ENCODE data around the gene ARHGEF38. TPM values are rescaled to one million over a fixed set of nuclear protein-coding genes. Genes with fewer than 3 reads are reported as not detected.
A peak's percentile ranks its signal among the peaks of the same experiment; 100 is the strongest.
"Not testable (repeated sequence)": the region's sequence is repeated elsewhere in the genome, so short reads cannot be mapped to it uniquely, and the experiment has no call there.

Gene ARHGEF38
- total and polyA plus RNA-seq, 4 donors = 0.11 to 1.3 (median 0.40) TPM; not detected in 1

GRCh38 chr4:105599932-105600655, 47.7 kb downstream of the ARHGEF38 start:
- 40% methylated on average over 1 of the region's 3 CpGs for WGBS (ENCODE audit: insufficient coverage)
- H3K4me1 ChIP-seq (ENCODE audit: control insufficient read depth, insufficient read depth, low read length) = no peaks in the 10 kb centered on the region
- no peaks in the 10 kb centered on the region for H3K27me3 ChIP-seq (ENCODE audit: control insufficient read depth, insufficient read depth, low read length)
- H3K4me3 ChIP-seq (ENCODE audit: low read depth, low read length) = no peak overlapping the region
- DNase-seq (ENCODE audit: low read depth in 4 of 6, low spot score in 6 of 6) = peak in 2 of 6 donors; percentile 13 to 31
- no peak overlapping the region for H3K27ac ChIP-seq (ENCODE audit: low read depth, low read length)
- no peaks in the 10 kb centered on the region for H3K9me3 ChIP-seq (ENCODE audit: control insufficient read depth, insufficient read depth, low read length)
- no peaks in the 10 kb centered on the region for H3K36me3 ChIP-seq (ENCODE audit: control insufficient read depth, insufficient read depth, low read length)

GRCh38 chr4:105600951-105601350, 48.5 kb downstream of the ARHGEF38 start:
- WGBS (ENCODE audit: insufficient coverage) = no CpG with 5 or more reads among the region's 1 CpG
- Histone ChIP-seq H3K4me3 (ENCODE audit: low read depth, low read length) (no peak overlapping the region), H3K27me3 (ENCODE audit: control insufficient read depth, insufficient read depth, low read length) (no peaks in the 10 kb centered on the region), H3K4me1 (ENCODE audit: control insufficient read depth, insufficient read depth, low read length) (no peaks in the 10 kb centered on the region), H3K9me3 (ENCODE audit: control insufficient read depth, insufficient read depth, low read length) (no peaks in the 10 kb centered on the region), H3K36me3 (ENCODE audit: control insufficient read depth, insufficient read depth, low read length) (no peaks in the 10 kb centered on the region), H3K27ac (ENCODE audit: low read depth, low read length) (no peak overlapping the region)
- DNase-seq (ENCODE audit: low read depth in 4 of 6, low spot score in 6 of 6) = no peak

- WGBS (ENCODE audit: insufficient coverage) = no CpG with 5 or more reads among the region's 1 CpG
- Histone ChIP-seq H3K4me3 (ENCODE audit: low read depth, low read length) (no peak overlapping the region), H3K27ac (ENCODE audit: low read depth, low read length) (no peak overlapping the region), H3K27me3 (ENCODE audit: control insufficient read depth, insufficient read depth, low read length) (no peaks in the 10 kb centered on the region), H3K4me1 (ENCODE audit: control insufficient read depth, insufficient read depth, low read length) (no peaks in the 10 kb centered on the region), H3K36me3 (ENCODE audit: control insufficient read depth, insufficient read depth, low read length) (no peaks in the 10 kb centered on the region), H3K9me3 (ENCODE audit: control insufficient read depth, insufficient read depth, low read length) (no peaks in the 10 kb centered on the region)
- DNase-seq (ENCODE audit: low read depth in 4 of 6, low spot score in 6 of 6) = no peak
Measured at GRCh38 chr4:105601406-105601805, 49.0 kb downstream of the ARHGEF38 start.

DNA sequence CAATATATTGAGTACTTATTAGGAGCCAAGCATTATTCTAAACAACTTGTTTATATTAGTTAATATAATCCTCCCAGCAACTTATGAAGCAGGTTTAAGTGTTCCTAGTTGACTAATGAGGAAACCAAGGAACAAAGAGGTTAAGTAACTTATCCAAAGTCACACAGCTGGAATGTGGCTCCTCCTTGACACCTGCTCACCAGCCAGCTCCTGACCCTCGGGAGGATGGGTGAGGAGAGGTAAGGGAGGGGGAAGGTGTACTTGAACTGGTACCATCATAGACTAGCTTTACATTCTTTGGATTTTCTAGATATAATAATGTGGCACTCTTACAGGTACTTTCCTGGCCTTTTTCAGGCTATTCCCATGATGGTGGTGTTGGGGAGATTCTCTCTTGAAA, 50.7 kb downstream of the ARHGEF38 start:
- no peaks in the 10 kb centered on the region for H3K4me1 ChIP-seq (ENCODE audit: control insufficient read depth, insufficient read depth, low read length)
- no peaks in the 10 kb centered on the region for H3K36me3 ChIP-seq (ENCODE audit: control insufficient read depth, insufficient read depth, low read length)
- H3K9me3 ChIP-seq (ENCODE audit: control insufficient read depth, insufficient read depth, low read length) = no peaks in the 10 kb centered on the region
- no peak overlapping the region for H3K4me3 ChIP-seq (ENCODE audit: low read depth, low read length)
- H3K27me3 ChIP-seq (ENCODE audit: control insufficient read depth, insufficient read depth, low read length) = no peaks in the 10 kb centered on the region
- no CpG with 5 or more reads among the region's 1 CpG for WGBS (ENCODE audit: insufficient coverage)
- H3K27ac ChIP-seq (ENCODE audit: low read depth, low read length) = no peak overlapping the region
- no peak for DNase-seq (ENCODE audit: low read depth in 4 of 6, low spot score in 6 of 6)

- Histone ChIP-seq H3K4me1 (ENCODE audit: control insufficient read depth, insufficient read depth, low read length) (no peaks in the 10 kb centered on the region), H3K36me3 (ENCODE audit: control insufficient read depth, insufficient read depth, low read length) (no peaks in the 10 kb centered on the region), H3K27ac (ENCODE audit: low read depth, low read length) (no peak overlapping the region), H3K9me3 (ENCODE audit: control insufficient read depth, insufficient read depth, low read length) (peaks cover 4% of the 10 kb centered on the region), H3K4me3 (ENCODE audit: low read depth, low read length) (no peak overlapping the region), H3K27me3 (ENCODE audit: control insufficient read depth, insufficient read depth, low read length) (no peaks in the 10 kb centered on the region)
- 17% methylated on average over 1 of the region's 1 CpG for WGBS (ENCODE audit: insufficient coverage)
- peak in 2 of 6 donors; percentile 63 to 74 for DNase-seq (ENCODE audit: low read depth in 4 of 6, low spot score in 6 of 6)
Measured at GRCh38 chr4:105605493-105605892, 53.1 kb downstream of the ARHGEF38 start.

DNA sequence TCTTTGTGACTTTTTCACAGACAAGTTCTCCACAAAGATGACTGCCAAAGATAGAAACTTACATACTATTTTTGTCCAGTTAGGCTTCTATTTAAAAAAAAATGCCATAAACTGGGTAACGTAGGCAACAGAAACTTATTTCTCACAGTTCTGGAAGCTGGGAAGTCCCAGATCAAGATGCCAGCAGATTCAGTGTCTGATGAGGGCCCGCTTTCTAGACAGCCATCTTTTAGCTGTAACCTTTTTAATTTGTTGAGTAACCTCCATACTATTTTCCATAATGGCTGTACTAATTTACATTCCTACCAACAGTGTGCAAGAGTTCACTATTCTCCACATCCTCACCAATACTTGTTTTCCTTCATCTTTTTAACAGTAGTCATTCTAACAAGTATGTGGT, 55.5 kb downstream of the ARHGEF38 start:
- Histone ChIP-seq H3K4me1 (ENCODE audit: control insufficient read depth, insufficient read depth, low read length) (no peaks in the 10 kb centered on the region), H3K36me3 (ENCODE audit: control insufficient read depth, insufficient read depth, low read length) (no peaks in the 10 kb centered on the region), H3K27ac (ENCODE audit: low read depth, low read length) (no peak overlapping the region), H3K27me3 (ENCODE audit: control insufficient read depth, insufficient read depth, low read length) (no peaks in the 10 kb centered on the region), H3K9me3 (ENCODE audit: control insufficient read depth, insufficient read depth, low read length) (peaks cover 4% of the 10 kb centered on the region), H3K4me3 (ENCODE audit: low read depth, low read length) (no peak overlapping the region)
- DNase-seq (ENCODE audit: low read depth in 4 of 6, low spot score in 6 of 6) = no peak
- 93% methylated on average over 2 of the region's 2 CpGs for WGBS (ENCODE audit: insufficient coverage)

DNA sequence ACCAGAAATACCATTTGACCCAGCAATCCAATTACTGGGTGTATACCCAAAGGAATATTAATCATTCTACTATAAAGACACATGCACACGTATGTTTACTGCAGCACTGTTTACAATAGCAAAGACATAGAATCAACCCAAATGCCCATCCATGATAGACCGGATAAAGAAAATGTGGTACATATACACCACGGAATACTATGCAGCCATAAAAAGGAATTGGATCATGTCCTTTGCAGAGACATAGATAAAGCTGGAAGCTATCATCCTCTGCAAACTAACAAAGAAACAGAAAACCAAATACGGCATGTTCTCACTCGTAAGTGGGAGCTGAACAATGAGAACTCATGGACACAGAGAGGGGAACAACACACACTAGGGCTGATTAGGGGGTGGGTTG, 57.4 kb downstream of the ARHGEF38 start:
- not testable (repeated sequence) for H3K27me3 ChIP-seq (ENCODE audit: control insufficient read depth, insufficient read depth, low read length); H3K36me3 ChIP-seq (ENCODE audit: control insufficient read depth, insufficient read depth, low read length); H3K4me1 ChIP-seq (ENCODE audit: control insufficient read depth, insufficient read depth, low read length); H3K27ac ChIP-seq (ENCODE audit: low read depth, low read length); DNase-seq (ENCODE audit: low read depth in 4 of 6, low spot score in 6 of 6); H3K4me3 ChIP-seq (ENCODE audit: low read depth, low read length); H3K9me3 ChIP-seq (ENCODE audit: control insufficient read depth, insufficient read depth, low read length)
- WGBS (ENCODE audit: insufficient coverage) = no CpG with 5 or more reads among the region's 5 CpGs

GRCh38 chr4:105613306-105613705, 60.9 kb downstream of the ARHGEF38 start:
- WGBS (ENCODE audit: insufficient coverage) = no CpG with 5 or more reads among the region's 4 CpGs
- Histone ChIP-seq H3K36me3 (ENCODE audit: control insufficient read depth, insufficient read depth, low read length) (no peaks in the 10 kb centered on the region), H3K4me3 (ENCODE audit: low read depth, low read length) (no peak overlapping the region), H3K4me1 (ENCODE audit: control insufficient read depth, insufficient read depth, low read length) (no peaks in the 10 kb centered on the region), H3K27me3 (ENCODE audit: control insufficient read depth, insufficient read depth, low read length) (no peaks in the 10 kb centered on the region), H3K27ac (ENCODE audit: low read depth, low read length) (no peak overlapping the region), H3K9me3 (ENCODE audit: control insufficient read depth, insufficient read depth, low read length) (peaks cover 4% of the 10 kb centered on the region)
- DNase-seq (ENCODE audit: low read depth in 4 of 6, low spot score in 6 of 6) = peak in 1 of 6 donors; percentile 79

GRCh38 chr4:105619188-105619931, 66.9 kb downstream of the ARHGEF38 start:
- Histone ChIP-seq H3K4me3 (ENCODE audit: low read depth, low read length) (no peak overlapping the region), H3K27me3 (ENCODE audit: control insufficient read depth, insufficient read depth, low read length) (no peaks in the 10 kb centered on the region), H3K36me3 (ENCODE audit: control insufficient read depth, insufficient read depth, low read length) (no peaks in the 10 kb centered on the region), H3K9me3 (ENCODE audit: control insufficient read depth, insufficient read depth, low read length) (no peaks in the 10 kb centered on the region), H3K4me1 (ENCODE audit: control insufficient read depth, insufficient read depth, low read length) (no peaks in the 10 kb centered on the region), H3K27ac (ENCODE audit: low read depth, low read length) (no peak overlapping the region)
- 14% methylated on average over 1 of the region's 5 CpGs for WGBS (ENCODE audit: insufficient coverage)
- DNase-seq (ENCODE audit: low read depth in 4 of 6, low spot score in 6 of 6) = peak in 3 of 6 donors; percentile 47 to 83 (median 81)

Measured in spinal cord (tissue), 10 donors.